A549 (cell line): Measurements from ENCODE around the gene TPBGL. TPM values are rescaled to one million over a fixed set of nuclear protein-coding genes. Genes with fewer than 3 reads are reported as not detected.

ENCODE experiments used
- ATAC-seq, 2 experiments: fragments of 200-7000 bp in 1 of 2; fragments of >200 bp in 1 of 2; cut with Nextera tagmentation in 1 of 2; cut with Tn5 transposase in 1 of 2; 3 replicates each; pipeline versions ENCODE4 v1.8.0 to v1.9.1; 2018 to 2020; ENCODE audit warnings: mild to moderate bottlenecking in 1 of 2, moderate library complexity in 1 of 2
- CTCF ChIA-PET: fragments of 300-600 bp; sonication (Branson Sonifier 250); formaldehyde crosslinking; extraction: SDS; loops from one replicate; lab custom pipeline; 2021; ENCODE audit warnings: antibody characterized with exemption, inconsistent platforms; lab: Yijun Ruan, JAX
- POLR2A ChIA-PET: fragments of 350-600 bp; formaldehyde crosslinking; extraction: SDS; loops from one replicate; lab custom pipeline; 2021; ENCODE audit warnings: antibody characterized with exemption, inconsistent platforms; lab: Yijun Ruan, JAX
- DNase-seq, 2 experiments: peaks; one replicate each; pipeline versions ENCODE4 v3.0.0 to v3.0.0-alpha.2; 2011 to 2016; ENCODE audit warnings: low read depth in 1 of 2, low spot score in 1 of 2
- FAIRE-seq: peaks from 2 replicates; lab custom pipeline; 2011; peaks lifted over from hg19 to GRCh38; lab: Jason Lieb, UNC
- H3K27ac ChIP-seq, 2 experiments: fragments of >200 bp; sonication (Bioruptor Twin); formaldehyde crosslinking; 3 replicates each; pipeline ENCODE4 v1.5.1; 2016 to 2017
- H3K4me1 ChIP-seq: fragments of >200 bp; sonication (Bioruptor Twin); formaldehyde crosslinking; 3 replicates; pipeline ENCODE4 v1.6.1; 2016
- H3K4me2 ChIP-seq: fragments of >200 bp; sonication (Bioruptor Twin); formaldehyde crosslinking; 3 replicates; pipeline ENCODE4 v1.6.1; 2016
- H3K4me3 ChIP-seq: fragments of >200 bp; sonication (Bioruptor Twin); formaldehyde crosslinking; 3 replicates; pipeline ENCODE4 v1.5.1; 2016
- H3K9me3 ChIP-seq: fragments of >200 bp; sonication (Bioruptor Twin); formaldehyde crosslinking; 3 replicates; pipeline ENCODE4 v1.6.1; 2016
- BHLHE40 ChIP-seq: IDR thresholded peaks from 2 replicates; pipeline ENCODE4 v1.6.1; 2012; ENCODE audit warnings: low read depth, low read length, inconsistent platforms
- CBX2 ChIP-seq: fragments of 200-600 bp; sonication (generic); IDR thresholded peaks from 2 replicates; pipeline ENCODE4 v1.6.1; 2016; ENCODE audit warnings: low read depth, mild to moderate bottlenecking, borderline replicate concordance
- CBX8 ChIP-seq: fragments of 200-600 bp; sonication (generic); IDR thresholded peaks from 2 replicates; pipeline ENCODE4 v1.6.1; 2016
- CEBPB ChIP-seq, 2 experiments: fragments of >200 bp in 1 of 2; sonication (Bioruptor Twin) in 1 of 2; formaldehyde crosslinking in 1 of 2; IDR thresholded peaks; 2 replicates each; pipeline ENCODE4 v1.6.1; 2012 to 2016
- EHF ChIP-seq: fragments of 250-450 bp; sonication (Bioruptor Pico); IDR thresholded peaks from 2 replicates; pipeline ENCODE4 v1.5.0; 2020; ENCODE audit warnings: mild to moderate bottlenecking
- ESRRA ChIP-seq: fragments of 150-350 bp; IDR thresholded peaks from 2 replicates; pipeline ENCODE4 v1.6.1; 2014; ENCODE audit warnings: mild to moderate bottlenecking, low read length, borderline replicate concordance
- GATA3 ChIP-seq: IDR thresholded peaks from 2 replicates; pipeline ENCODE4 v1.6.1; 2012; ENCODE audit warnings: borderline replicate concordance
- HDAC2 ChIP-seq: fragments of 200-600 bp; sonication (generic); IDR thresholded peaks from 2 replicates; pipeline ENCODE4 v1.6.1; 2016
- HES2 ChIP-seq: fragments of >200 bp; sonication (Bioruptor Twin); formaldehyde crosslinking; IDR thresholded peaks from 2 replicates; pipeline ENCODE4 v1.6.1; 2016
- HEYL ChIP-seq: fragments of 250-450 bp; sonication (Bioruptor Pico); IDR thresholded peaks from 2 replicates; pipeline ENCODE4 v1.8.0; 2021; ENCODE audit warnings: mild to moderate bottlenecking, moderate library complexity
- HOXA7 ChIP-seq: fragments of 250-450 bp; sonication (Bioruptor Pico); IDR thresholded peaks from 2 replicates; pipeline ENCODE4 v1.5.0; 2020; ENCODE audit warnings: mild to moderate bottlenecking, moderate library complexity
- HOXB13 ChIP-seq: fragments of 250-450 bp; sonication (Bioruptor Pico); IDR thresholded peaks from 2 replicates; pipeline ENCODE4 v1.5.0; 2020; ENCODE audit warnings: low read depth, mild to moderate bottlenecking, moderate library complexity
- HOXB5 ChIP-seq: fragments of 250-450 bp; sonication (Bioruptor Pico); IDR thresholded peaks from 2 replicates; pipeline ENCODE4 v1.5.0; 2020; ENCODE audit warnings: mild to moderate bottlenecking, moderate library complexity
- JUN ChIP-seq, 2 experiments: fragments of >200 bp; sonication (Bioruptor Twin); formaldehyde crosslinking; IDR thresholded peaks; 2 replicates in 1 of 2; 3 replicates in 1 of 2; pipeline ENCODE4 v1.6.1; 2016 to 2017
- KDM1A ChIP-seq: fragments of 200-600 bp; sonication (generic); IDR thresholded peaks from 2 replicates; pipeline ENCODE4 v1.6.1; 2016; ENCODE audit warnings: low read depth, mild to moderate bottlenecking
- KDM5A ChIP-seq: fragments of 200-600 bp; sonication (generic); IDR thresholded peaks from 2 replicates; pipeline ENCODE4 v1.6.1; 2016; ENCODE audit warnings: antibody characterized with exemption, mild to moderate bottlenecking
- MAZ ChIP-seq: fragments of 150-350 bp; IDR thresholded peaks from 2 replicates; pipeline ENCODE4 v1.6.1; 2014; ENCODE audit warnings: antibody characterized with exemption, low read depth, low read length, borderline replicate concordance
- MYC ChIP-seq: IDR thresholded peaks from 2 replicates; pipeline ENCODE4 v1.6.1; 2012; ENCODE audit warnings: mild to moderate bottlenecking, inconsistent platforms, low read length, improper control_type of control experiment, borderline replicate concordance
- NFE2L2 ChIP-seq: fragments of 150-350 bp; conservative IDR thresholded peaks from 2 replicates; pipeline ENCODE4 v1.6.1; 2014; ENCODE audit warnings: low read length
- NPAS2 ChIP-seq: fragments of 250-450 bp; sonication (Bioruptor Pico); IDR thresholded peaks from 2 replicates; pipeline ENCODE4 v1.8.0; 2022; ENCODE audit warnings: mild to moderate bottlenecking, moderate library complexity, borderline replicate concordance
- POLR2A ChIP-seq: IDR thresholded peaks from 2 replicates; pipeline ENCODE4 v1.6.1; 2012; ENCODE audit warnings: mild to moderate bottlenecking, low read length
- RARB ChIP-seq: fragments of 250-450 bp; sonication (Bioruptor Pico); IDR thresholded peaks from 2 replicates; pipeline ENCODE4 v1.8.0; 2021; ENCODE audit warnings: mild to moderate bottlenecking, moderate library complexity
- RFX5 ChIP-seq: fragments of 450-650 bp; IDR thresholded peaks from 2 replicates; pipeline ENCODE4 v1.7.1; 2014; ENCODE audit warnings: antibody characterized with exemption, mild to moderate bottlenecking, moderate library complexity
- SMC3 ChIP-seq: fragments of >200 bp; sonication (Bioruptor Twin); formaldehyde crosslinking; IDR thresholded peaks from 3 replicates; pipeline ENCODE4 v1.6.1; 2018; ENCODE audit warnings: inconsistent platforms
- TFCP2L1 ChIP-seq: fragments of 250-450 bp; sonication (Bioruptor Pico); IDR thresholded peaks from 2 replicates; pipeline ENCODE4 v1.5.0; 2021; ENCODE audit warnings: mild to moderate bottlenecking
- ZNF302 ChIP-seq: fragments of 250-450 bp; sonication (Bioruptor Pico); IDR thresholded peaks from 2 replicates; pipeline ENCODE4 v1.9.0; 2021; ENCODE audit warnings: inconsistent platforms, mild to moderate bottlenecking, moderate library complexity
- ZSCAN20 ChIP-seq: fragments of 250-450 bp; sonication (Bioruptor Pico); IDR thresholded peaks from 2 replicates; pipeline ENCODE4 v1.8.0; 2022; ENCODE audit warnings: mild to moderate bottlenecking, moderate library complexity
- WGBS: methylation state at CpG from one replicate; pipeline ENCODE4 v1.1.6; 2017; ENCODE audit errors: missing lambda C conversion rate; 5-methylcytosine and 5-hydroxymethylcytosine counted together
- polyA plus RNA-seq, 4 experiments: library from polyadenylated mRNA; depleted of rRNA in 3 of 4; stranded (reverse); fragments of >200 nt; fragmentation: RNase III in 1 of 4; extraction: RNeasy Plus Mini Kit Qiagen cat#74134 plus additional on column Dnase treatment in 1 of 4; gene quantifications; 2 replicates in 3 of 4; 3 replicates in 1 of 4; pipeline ENCODE4 v1.2.3, GENCODE V29; 2011 to 2017

Gene TPBGL
- polyA plus RNA-seq, 2 of the 4 experiments (the other 2 are of a cell fraction), result 0.03 to 0.12 TPM

- POLR2A ChIA-PET, result no interaction called here
- H3K4me3 ChIP-seq, result no peak overlapping the region
- H3K4me2 ChIP-seq, result no peak overlapping the region
- CTCF ChIA-PET, result interaction anchor here (0.7 to 9.7 kb wide), 6 partner anchors 15 to 335 kb away, joined by 3 to 77 read pairs (median 8); partner anchors contain the start of gene TPBGL
- H3K27ac ChIP-seq, result peak overlapping the region; percentile 43; a peak in 2 of 6 replicates
- H3K9me3 ChIP-seq, result no peaks in the 10 kb centered on the region
- ATAC-seq (no peak), DNase-seq (no peak), FAIRE-seq (no peak)
- no peak for TF ChIP-seq JUN (IDR thresholded peaks at IDR 0.05)
- no peak for TF ChIP-seq BHLHE40
- no peak for TF ChIP-seq NPAS2 (CRISPR knock-in tag)
- no peak for TF ChIP-seq HOXA7 (CRISPR knock-in tag)
- no peak for TF ChIP-seq CBX2
- no peak for TF ChIP-seq POLR2A
- TF ChIP-seq MYC, result no peak
- TF ChIP-seq ZSCAN20 (CRISPR knock-in tag), result no peak
- no peak for TF ChIP-seq GATA3
- no peak for TF ChIP-seq HOXB5 (CRISPR knock-in tag)
- no peak for TF ChIP-seq CBX8
- TF ChIP-seq KDM1A, result no peak
- no peak for TF ChIP-seq HDAC2
- H3K4me1 ChIP-seq, result peaks cover 9% of the 10 kb centered on the region; the same call in 1 of the 3 replicates
Measured at GRCh38 chr11:75264356-75264755, 23.8 kb downstream of the TPBGL start.

GRCh38 chr11:75264971-75265370, 24.4 kb downstream of the TPBGL start:
- no peak for FAIRE-seq
- ChIA-PET POLR2A (interaction anchor here (0.6 kb wide), 1 partner anchor 751 kb away, joined by 4 read pairs; no protein-coding TSS in a partner anchor), CTCF (interaction anchor here (0.7 to 9.7 kb wide), 7 partner anchors 15 to 335 kb away, joined by 3 to 77 read pairs (median 4); partner anchors contain the start of gene TPBGL)
- H3K4me1 ChIP-seq, result peaks cover 9% of the 10 kb centered on the region; the same call in 1 of the 3 replicates
- TF ChIP-seq HEYL (CRISPR knock-in tag), result no peak
- TF ChIP-seq RARB (CRISPR knock-in tag), result no peak
- TF ChIP-seq JUN (IDR thresholded peaks at IDR 0.05), result no peak
- no peak for TF ChIP-seq ESRRA
- TF ChIP-seq HES2, result no peak
- no peak for TF ChIP-seq CEBPB (IDR thresholded peaks at IDR 0.05)
- TF ChIP-seq RFX5, result no peak
- TF ChIP-seq TFCP2L1 (CRISPR knock-in tag), result no peak
- no peak for TF ChIP-seq MYC
- no peak for TF ChIP-seq EHF (CRISPR knock-in tag)
- TF ChIP-seq ZNF302 (CRISPR knock-in tag), result no peak
- TF ChIP-seq HDAC2, result no peak
- no peak for TF ChIP-seq SMC3
- no peak for TF ChIP-seq HOXB13
- no peak for TF ChIP-seq KDM5A
- no peak for ATAC-seq
- H3K27ac ChIP-seq, result no peak overlapping the region
- H3K9me3 ChIP-seq, result no peaks in the 10 kb centered on the region
- no peak overlapping the region for H3K4me2 ChIP-seq
- no peak overlapping the region for H3K4me3 ChIP-seq
- 50% methylated on average over 3 of the region's 6 CpGs for WGBS
- no peak for DNase-seq

- Histone ChIP-seq H3K4me3 (no peak overlapping the region), H3K27ac (no peak overlapping the region), H3K4me1 (peaks cover 9% of the 10 kb centered on the region; the same call in 1 of the 3 replicates), H3K9me3 (no peaks in the 10 kb centered on the region), H3K4me2 (no peak overlapping the region)
- ChIA-PET CTCF (interaction anchor here (1.5 to 9.7 kb wide), 4 partner anchors 14 to 243 kb away, joined by 4 to 77 read pairs (median 32); no protein-coding TSS in a partner anchor), POLR2A (interaction anchor here (0.6 kb wide), 1 partner anchor 752 kb away, joined by 4 read pairs; no protein-coding TSS in a partner anchor)
- WGBS, result 77% methylated on average over 17 of the region's 17 CpGs
- DNase-seq (no peak), ATAC-seq (no peak), FAIRE-seq (no peak)
- TF ChIP-seq MAZ (no peak), NPAS2 (CRISPR knock-in tag) (no peak), NFE2L2 (no peak)
Measured at GRCh38 chr11:75265851-75266531, 25.4 kb downstream of the TPBGL start.
